HG02981 (cell line): ENCODE data around the gene RAPH1.
A peak's percentile ranks its signal among the peaks of the same experiment; 100 is the strongest.
"Not testable (repeated sequence)": the region's sequence is repeated elsewhere in the genome, so short reads cannot be mapped to it uniquely, and the experiment has no call there.

Source experiments
- ATAC-seq: cut with Tn5 transposase; IDR thresholded peaks from one replicate; pipeline ENCODE4 v1.9.1; 2021; ENCODE audit warnings: mild to moderate bottlenecking, moderate library complexity; ENCODE audit not compliant: unreplicated experiment

The RAPH1 gene

DNA sequence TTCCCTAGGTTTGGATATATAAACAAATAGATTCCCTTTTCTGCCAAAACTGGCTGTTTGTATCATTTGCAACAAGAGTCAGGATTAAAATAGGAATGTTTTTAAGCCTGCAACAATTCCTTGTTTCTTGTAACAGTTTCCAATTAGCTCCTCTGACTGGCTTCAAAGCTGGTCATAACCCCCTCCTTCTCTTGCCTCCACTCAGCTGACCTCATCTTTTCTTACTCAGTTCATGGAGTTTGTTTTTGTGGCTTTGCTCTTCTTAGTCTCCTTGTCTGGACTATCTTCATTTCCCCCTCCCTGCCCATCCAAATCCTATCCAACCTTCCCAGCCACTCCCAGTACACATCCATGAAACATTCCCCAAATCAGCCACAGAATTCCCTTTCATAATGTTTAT, 14.3 kb upstream of the RAPH1 start:
- ATAC-seq, result no peak

DNA sequence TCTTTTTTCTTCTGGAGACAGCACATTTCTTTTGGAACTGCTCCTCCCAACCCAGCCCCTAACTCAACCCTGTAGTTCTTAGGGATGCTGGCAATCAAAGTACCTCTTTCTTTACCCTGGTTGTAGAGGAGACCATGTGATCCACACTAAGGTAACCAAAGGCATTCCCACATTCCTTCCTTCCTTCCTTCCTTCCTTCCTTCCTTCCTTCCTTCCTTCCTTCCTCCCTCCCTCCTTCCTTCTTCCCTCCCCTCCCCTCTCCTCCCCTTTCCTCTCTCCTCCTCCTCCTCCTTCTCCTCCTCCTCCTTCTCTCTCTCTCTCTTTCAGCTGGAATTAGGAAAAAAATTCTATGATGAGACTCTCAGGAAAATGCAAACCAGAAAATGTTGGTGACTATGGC, 13.8 kb upstream of the RAPH1 start:
- no peak for ATAC-seq

DNA sequence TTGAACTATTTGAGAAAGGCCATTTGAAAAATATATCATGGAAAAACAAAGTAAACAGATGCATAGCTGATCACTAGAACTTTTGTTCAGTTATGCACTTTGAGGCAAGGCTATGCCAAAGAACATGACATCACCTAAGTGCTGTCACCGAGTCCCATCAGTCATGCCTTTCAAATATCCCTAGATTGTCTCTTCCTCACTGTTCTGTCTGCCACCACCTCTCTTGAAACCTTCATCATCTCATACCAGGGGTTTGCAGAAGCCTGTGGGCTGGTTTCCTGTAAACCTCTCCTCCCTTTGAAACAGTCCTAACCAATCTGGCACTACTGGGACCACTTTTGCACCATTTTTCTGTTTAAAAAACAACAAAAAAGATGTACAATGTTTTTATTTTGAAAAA, 12.3 kb upstream of the RAPH1 start:
- no peak for ATAC-seq

DNA sequence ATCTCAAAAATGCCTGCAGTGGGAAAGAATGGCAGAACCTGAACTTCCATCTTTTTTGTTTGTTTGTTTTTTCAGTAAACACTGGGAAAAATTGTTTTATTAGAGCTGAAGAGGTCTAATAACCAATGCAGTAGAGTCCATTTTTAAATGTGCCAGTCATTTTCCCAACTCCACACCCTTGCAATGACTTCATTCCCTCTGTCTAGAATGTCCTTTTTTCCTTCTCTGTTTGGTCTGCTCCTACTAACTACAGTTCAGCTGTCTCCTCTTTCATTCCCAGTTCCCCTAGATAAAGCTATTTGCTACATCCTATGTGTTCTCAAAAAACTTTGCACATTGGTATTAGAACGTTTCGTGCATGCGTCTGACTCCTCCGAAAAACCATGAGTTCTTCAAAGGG, 9.3 kb upstream of the RAPH1 start:
- ATAC-seq, result no peak

DNA sequence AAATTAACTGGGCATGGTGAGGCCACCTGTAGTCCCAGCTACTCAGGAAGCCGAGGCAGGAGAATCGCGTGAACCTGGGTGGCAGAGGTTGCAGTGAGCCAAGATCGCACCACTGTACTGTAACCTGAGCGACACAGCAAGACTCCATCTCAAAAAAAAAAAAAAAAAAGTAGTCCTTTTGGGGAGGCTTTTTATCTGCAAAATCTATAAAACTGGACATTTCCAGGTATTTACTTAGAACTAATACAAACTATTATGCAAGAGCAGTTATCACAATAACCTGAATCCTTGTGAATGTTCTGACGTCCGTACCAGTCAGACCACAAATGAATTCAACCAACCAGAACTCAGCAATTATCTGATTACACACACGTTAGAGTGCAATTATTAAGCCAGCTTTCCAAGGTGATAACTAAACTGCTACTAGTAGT, 8.8 kb upstream of the RAPH1 start:
- ATAC-seq, result no peak

DNA sequence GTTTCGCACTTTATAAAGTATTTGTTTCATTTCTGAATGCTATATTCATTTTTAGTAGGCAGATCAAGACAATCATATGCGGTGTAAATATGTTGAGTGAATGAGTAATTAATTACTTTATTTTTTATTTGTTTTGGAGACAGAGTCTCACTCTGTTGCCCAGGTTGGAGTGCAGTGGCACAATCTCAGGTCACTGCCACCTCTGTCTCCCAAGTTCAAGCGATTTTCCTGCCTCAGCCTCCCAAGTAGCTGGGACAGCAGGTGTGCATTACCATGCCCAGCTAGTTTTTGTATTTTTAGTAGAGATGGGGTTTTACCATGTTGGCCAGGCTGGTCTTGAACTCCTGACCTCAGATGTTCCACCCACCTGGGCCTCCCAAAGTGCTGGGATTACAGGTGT, 5.5 kb upstream of the RAPH1 start:
- not testable (repeated sequence) for ATAC-seq

DNA sequence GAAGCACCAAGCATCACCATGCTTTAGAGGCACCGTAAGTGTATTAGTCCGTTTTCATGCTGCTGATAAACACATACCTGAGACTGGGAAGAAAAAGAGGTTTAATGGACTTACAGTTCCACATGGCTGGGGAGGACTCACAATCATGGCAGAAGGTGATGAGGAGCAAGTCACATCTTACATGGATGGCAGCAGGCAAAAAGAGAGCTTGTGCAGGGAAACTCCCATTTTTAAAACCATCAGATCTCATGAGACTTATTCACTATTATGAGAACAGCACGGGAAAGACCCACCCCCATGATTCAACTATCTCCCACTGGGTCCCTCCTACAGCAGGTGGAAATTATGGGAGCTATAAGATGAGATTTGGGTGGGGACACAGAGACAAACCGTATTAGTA, 3.1 kb upstream of the RAPH1 start:
- not testable (repeated sequence) for ATAC-seq

DNA sequence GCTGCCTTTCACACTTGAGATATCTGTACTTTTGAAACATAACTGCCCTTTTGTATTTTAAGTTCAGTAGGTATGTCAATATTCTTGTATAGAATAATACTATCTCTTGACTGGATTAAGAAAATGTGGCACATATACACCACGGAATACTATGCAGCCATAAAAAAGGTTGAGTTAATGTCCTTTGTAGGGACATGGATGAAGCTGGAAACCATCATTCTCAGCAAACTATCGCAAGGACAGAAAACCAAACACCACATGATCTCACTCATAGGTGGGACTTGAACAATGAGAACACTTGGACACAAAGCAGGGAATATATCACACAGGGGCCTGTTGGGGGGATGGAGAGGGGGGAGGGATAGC, 1.5 kb upstream of the RAPH1 start:
- not testable (repeated sequence) for ATAC-seq

DNA sequence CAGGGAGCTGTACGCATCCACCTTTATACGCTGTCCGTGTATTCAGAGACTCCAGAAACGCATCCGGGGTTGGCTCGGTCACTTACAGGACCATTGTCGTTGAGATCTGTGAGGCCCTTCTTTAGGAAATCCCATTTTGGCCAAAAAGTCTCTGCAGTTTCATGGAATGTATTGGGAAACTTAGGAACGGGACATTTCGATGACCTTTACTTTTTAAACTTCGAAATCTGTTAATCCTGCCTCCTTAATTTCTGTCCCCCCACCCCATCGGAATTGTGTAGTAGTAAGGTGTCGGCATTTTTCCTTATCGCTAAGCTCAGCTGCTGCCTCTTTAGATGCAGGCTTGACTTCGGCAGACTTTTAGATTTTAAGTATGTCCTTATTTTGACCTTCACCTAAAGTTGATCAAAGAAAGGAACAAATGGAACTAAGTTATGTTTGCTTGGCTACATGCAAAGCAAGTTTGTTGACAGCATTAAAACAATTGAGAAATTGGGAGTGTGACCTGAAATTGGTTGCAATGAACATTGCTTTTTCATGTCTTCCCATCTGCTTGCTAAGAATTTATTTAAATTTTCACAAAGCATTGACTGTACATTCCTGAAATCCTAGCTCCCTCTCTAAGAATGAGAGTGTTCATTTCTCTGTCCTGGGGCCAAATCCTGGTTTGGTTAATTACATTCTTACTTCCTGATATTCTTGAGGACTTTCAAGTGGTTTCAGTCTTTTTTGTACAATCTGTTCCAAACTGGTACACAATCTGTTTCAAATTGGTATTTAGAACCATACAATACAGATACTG, 884 bp upstream of the RAPH1 start:
- no peak for ATAC-seq

DNA sequence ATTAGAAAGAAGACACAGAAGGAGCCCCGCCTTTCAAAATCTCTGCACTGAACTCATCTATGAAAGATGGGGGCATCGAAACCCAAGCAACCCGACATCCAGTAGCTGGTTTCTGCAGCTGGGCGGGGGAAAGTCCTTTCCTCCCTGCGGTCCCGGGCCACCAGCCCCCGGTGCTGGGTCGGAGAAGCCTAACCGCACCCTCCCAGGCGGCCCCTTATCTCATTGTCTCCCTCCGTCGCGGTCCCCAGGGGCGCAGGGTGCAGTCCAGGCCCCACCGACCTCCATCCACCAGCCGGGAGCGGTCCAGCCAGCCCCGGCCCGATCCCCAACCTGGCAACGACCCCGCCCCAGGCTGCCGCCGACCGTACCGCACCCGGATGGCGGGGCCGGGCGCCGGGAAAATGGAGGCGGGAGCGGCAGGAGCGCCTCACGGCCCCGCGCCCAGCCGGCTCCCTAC, 452 bp downstream of the RAPH1 start:
- ATAC-seq, result peak; percentile 37

DNA sequence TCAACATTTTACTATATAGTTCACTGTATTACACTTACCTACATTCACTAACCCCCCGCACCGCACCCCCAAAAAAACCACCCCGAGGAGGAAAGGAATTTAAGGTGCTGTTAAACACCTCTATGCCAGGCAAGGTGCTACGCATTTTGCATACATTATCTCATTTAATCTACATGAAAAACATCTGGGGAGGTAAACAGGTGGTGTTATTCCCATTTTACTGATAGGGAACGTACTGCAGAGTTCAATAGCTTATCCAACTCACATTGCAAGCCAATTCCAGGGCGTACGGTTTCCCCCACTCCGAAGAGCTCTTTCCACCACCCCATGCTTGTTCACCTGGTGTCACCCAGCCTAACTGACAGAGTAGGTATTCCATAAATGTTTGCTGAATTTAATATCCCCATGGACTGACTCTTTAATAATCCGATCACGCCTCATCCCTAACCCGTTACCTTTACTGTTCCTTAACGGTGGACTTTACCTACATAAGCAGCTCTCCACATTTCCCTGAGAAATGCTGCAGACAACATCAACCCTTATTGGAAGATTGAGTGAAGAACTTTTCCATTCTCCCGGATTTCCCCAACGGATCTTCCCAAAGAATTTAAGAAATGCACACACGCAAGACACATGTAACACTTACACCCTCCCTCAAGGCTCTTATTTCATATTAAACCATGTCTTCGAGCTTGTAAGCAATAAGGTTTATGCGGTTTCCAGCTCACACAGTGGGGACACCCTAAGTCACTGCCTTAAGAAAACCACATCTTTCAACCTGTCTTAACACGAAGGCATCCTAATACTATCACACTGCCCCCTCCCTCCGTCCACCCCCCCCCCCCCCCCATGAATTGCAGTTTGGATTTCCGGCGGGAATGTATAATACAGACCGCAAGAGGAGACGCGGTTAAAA, 1.2 kb downstream of the RAPH1 start:
- no peak for ATAC-seq

DNA sequence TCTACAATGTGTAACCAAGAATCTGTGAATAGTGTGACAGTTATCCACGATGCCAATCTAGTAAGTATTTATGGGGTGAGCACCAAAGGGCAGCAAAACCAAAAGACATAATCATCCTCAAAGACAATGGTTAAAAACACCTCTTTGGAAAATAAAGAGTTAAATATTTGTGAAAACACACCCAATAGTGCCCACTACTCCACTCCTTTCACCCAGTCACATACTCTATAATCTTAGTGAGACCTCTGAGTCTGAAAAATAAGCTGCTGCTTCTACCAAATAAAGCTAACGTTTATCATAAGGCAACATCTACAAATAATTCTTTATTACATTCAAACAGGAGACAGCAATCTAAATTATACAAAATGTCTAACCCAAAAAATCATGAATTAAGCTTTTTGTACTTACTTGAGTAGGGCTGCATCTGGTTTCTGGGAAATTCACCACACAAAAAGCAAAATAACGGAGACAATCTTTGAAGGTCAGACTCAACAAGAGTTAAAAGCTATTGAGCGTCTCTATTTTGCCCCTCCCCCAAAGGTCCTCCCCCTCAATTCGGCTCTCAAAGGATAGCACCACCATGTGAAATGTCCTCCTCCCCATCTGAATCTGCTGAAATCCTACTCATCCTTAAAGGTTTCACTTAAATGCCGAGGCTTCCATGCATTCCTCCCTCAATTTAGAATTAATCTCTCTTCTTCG, 2.0 kb downstream of the RAPH1 start:
- no peak for ATAC-seq

DNA sequence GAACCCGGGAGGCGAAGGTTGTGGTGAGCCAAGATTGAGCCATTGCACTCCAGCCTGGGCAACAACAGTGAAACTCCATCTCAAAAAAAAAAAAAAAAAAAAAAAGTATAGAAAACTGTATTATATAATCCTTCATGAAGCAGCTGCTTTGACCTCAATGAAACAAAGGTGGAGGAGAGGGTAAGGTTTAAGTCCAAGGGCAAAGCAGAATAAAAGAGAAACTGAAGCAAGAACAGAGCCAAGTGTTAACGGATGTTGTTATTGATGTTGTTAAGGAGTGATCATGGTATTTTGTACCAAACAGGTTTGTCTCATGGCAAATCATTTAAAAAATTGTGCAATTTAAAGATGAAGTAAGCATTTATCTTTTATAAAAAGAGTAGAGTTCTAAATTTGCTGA, 7.4 kb downstream of the RAPH1 start:
- ATAC-seq, result no peak

DNA sequence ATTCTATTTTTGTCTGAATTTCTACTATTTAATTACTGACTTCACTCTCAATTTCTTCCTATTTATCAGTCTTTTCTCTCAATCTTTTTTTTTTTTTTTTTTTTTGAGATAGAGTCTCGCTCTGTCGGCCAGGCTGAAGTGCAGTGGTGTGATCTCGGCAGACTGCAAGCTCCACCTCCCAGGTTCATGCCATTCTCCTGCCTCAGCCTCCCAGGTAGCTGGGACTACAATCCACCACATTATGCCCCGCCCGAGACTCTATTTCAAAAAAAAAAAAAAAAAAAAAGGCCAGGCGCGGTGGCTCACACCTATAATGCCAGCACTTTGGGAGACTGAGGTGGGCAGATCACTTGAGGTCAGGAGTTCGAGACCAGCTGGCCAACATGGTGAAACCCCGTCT, 21.8 kb downstream of the RAPH1 start:
- ATAC-seq, result not testable (repeated sequence)

DNA sequence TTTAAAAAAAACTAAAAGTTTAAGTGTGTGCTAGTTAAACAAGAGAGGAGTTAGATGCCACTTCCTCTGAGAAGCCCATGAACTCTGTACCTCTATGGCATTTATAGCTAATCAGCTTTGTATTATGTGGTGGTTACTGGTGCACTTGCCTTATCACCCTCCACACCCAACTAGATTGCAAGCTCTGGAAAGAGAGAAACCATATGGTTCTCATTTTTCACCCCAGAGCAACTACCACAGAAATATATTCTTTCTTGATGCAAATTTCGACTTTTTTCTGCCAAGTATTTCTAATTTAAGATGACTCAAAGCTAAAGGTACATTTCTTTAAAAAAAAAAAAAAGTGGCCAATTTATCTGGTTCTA, 24.2 kb downstream of the RAPH1 start:
- no peak for ATAC-seq

DNA sequence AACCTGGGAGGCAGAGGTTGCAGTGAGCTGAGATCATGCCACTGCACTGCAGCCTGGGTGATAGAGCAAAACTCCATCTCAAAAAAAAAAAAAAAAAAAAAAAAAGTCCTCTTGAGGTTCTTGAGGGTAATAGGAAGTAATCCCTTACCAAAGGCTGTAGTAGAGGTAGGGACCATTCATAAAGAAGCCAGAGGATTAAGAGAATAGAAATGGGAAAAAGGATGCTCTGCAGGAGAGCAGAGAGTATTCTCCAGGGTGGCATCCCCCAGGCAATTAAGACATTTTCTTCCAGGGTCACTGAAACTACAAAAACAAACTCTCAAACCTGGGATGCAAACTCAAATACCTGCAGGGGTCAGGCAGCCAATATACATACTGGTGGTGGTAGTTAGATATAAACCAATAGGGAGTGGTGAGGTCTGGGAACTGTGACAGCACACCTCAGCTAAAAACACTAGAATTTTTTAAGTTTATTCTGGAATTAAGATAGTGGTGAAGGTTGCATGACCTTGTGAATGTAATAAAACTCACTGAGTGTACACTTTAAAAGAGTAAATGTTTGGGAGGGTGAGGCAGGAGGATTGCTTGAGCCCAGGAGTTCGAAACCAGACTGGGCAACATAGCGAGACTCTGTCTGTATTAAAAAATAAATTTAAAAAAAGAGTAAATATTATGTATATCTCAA, 24.7 kb downstream of the RAPH1 start:
- ATAC-seq, result no peak

DNA sequence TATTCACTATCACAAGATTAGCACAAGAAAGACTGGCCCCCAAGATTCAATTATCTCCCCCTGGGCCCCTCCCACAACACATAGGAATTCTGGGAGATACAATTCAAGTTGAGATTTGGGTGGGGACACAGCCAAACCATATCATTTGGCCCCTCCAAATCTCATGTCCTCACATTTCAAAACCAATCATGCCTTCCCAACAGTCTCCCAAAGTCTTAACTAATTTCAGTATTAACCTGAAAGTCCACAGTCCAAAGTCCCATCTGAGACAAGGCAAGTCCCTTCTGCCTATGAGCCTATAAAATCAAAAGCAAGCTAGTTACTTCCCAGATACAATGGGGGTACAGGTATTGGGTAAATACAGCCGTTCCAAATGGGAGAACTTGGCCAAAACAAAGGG, 31.6 kb downstream of the RAPH1 start:
- ATAC-seq, result not testable (repeated sequence)

DNA sequence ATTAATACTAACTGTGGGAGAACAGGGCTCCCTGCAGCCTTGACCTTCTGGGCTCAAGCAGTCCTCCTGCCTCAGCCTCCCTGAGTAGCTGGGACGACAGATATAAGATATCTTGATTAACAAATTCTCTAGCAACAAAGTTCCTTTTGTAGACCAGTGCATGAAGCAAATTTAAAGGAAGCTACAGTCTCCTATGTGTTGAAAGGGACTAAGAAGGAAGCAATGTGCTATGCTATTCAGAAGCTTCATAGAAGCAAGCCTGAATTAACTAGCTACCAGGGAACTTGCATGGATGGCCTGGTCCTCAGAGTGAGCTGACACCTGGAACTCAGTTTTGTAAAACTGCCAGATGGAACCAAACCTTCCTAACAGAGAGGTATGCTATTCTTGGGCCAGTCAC, 33.2 kb downstream of the RAPH1 start:
- no peak for ATAC-seq

DNA sequence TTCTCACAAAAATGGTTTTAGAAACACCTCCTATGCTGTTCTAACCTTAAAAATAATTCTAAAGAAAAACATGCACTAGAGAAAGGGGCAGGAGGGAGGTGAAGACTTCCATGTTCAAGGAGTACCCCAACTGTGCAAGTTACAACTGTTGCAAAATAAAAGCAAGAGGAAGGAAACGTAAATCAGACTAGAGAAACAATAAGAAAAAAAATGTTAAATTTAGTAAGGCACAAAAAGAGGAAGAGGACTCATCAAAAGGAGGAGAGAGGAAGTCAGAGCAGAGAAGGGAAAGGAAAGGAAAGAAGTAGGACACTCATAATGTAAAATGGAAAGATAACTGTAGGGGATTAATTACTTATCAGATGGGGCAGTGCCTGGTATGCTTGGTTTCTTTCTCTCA, 34.1 kb downstream of the RAPH1 start:
- ATAC-seq, result no peak

DNA sequence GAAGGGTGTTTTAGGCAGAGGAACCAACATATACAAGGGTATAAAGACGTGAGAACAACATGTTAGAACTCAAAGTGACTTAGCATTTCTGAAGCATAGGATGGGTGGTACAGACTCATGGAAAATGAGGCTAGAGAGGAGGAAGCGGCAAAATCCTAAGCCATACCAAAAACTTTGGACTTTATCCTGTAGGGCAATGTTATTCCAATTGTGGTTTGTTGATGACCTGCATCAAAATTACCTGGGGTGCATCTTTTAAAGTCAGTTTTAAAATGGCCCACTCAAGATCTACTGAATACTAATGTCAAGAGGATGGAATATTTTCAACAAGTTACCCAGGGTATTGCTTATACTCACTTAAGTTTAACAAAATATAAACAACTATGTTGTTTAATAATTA, 34.8 kb downstream of the RAPH1 start:
- ATAC-seq, result no peak

DNA sequence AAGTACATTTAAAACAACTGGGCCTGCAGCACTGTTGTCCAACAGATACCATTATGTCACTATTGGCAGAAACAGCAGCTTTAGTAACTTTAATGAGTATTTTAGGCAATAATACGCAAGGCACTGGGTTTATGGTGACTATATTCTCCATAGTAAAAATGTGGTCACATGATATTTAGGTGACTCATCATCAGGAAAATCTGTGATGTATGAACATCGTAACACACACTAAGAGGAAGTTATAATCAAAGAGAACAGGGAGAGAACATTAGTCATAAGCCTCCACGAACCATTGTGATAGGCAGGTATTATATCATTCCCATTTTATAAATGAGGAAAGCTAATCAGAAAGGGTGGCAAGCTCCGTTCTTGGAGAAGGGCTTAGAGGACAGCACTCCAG, 36.9 kb downstream of the RAPH1 start:
- ATAC-seq, result no peak
